H1 (cell line): ENCODE results near the gene KRT23. TPM values are rescaled to one million over a fixed set of nuclear protein-coding genes. Genes with fewer than 3 reads are reported as not detected.

Experiments
- CTCF ChIA-PET: fragments of 300-600 bp; sonication (Branson Sonifier 250); formaldehyde crosslinking; loops from one replicate; lab custom pipeline; 2021; ENCODE audit not compliant: partially characterized antibody; lab: Charles Lee
- POLR2A ChIA-PET: fragments of 300-600 bp; sonication (Branson Sonifier 250); formaldehyde crosslinking; loops from one replicate; lab custom pipeline; 2021; ENCODE audit warnings: inconsistent platforms; ENCODE audit not compliant: partially characterized antibody; lab: Charles Lee
- DNase-seq, 2 experiments: peaks; one replicate each; pipeline versions ENCODE4 v3.0.0 to v3.0.0-alpha.2; 2010 to 2022; ENCODE audit warnings: low spot score in 2 of 2, low read depth in 1 of 2, mixed read lengths in 1 of 2
- FAIRE-seq: peaks from 2 replicates; lab custom pipeline; 2011; peaks lifted over from hg19 to GRCh38; lab: Jason Lieb, UNC
- H2AFZ ChIP-seq: 2 replicates; pipeline ENCODE4 v1.8.1; 2012; ENCODE audit warnings: low read length, inconsistent platforms
- H2AK5ac ChIP-seq: 2 replicates; pipeline ENCODE4 v1.6.1; 2013; ENCODE audit warnings: low read depth, low read length
- H2BK120ac ChIP-seq: replicated peaks from 2 replicates; pipeline ENCODE3; 2013; ENCODE audit warnings: low read depth, low read length, inconsistent platforms
- H2BK12ac ChIP-seq: 2 replicates; pipeline ENCODE4 v1.6.1; 2013; ENCODE audit warnings: low read depth, low read length
- H2BK15ac ChIP-seq: 2 replicates; pipeline ENCODE4 v1.6.1; 2013; ENCODE audit warnings: low read length
- H2BK20ac ChIP-seq: 2 replicates; pipeline ENCODE4 v1.6.1; 2013; ENCODE audit warnings: low read length
- H2BK5ac ChIP-seq: 2 replicates; pipeline ENCODE4 v1.6.1; 2013; ENCODE audit warnings: low read depth, low read length
- H3K14ac ChIP-seq: 2 replicates; pipeline ENCODE4 v1.6.1; 2013; ENCODE audit warnings: inconsistent platforms; ENCODE audit not compliant: insufficient read length
- H3K18ac ChIP-seq: 2 replicates; pipeline ENCODE4 v1.6.1; 2013; ENCODE audit warnings: low read length; ENCODE audit errors: extremely low read depth
- H3K23ac ChIP-seq: 2 replicates; pipeline ENCODE4 v1.6.1; 2013; ENCODE audit warnings: inconsistent platforms; ENCODE audit not compliant: insufficient read length
- H3K23me2 ChIP-seq: 2 replicates; pipeline ENCODE4 v1.6.1; 2013; ENCODE audit warnings: low read depth, low read length
- H3K27ac ChIP-seq: 2 replicates; pipeline ENCODE4 v1.6.1; 2011; ENCODE audit warnings: low read depth, low read length, inconsistent platforms
- H3K27me3 ChIP-seq, 4 experiments: replicated peaks in 1 of 4; 1 replicate in 1 of 4; 2 replicates in 3 of 4; pipeline versions ENCODE4 v1.6.1 to v1.8.1; 2011 to 2013; ENCODE audit warnings: low read length in 3 of 4, mild to moderate bottlenecking in 3 of 4, inconsistent platforms in 2 of 4, mixed read lengths in 2 of 4, moderate library complexity in 1 of 4; ENCODE audit not compliant: control insufficient read depth in 3 of 4, insufficient read depth in 3 of 4; ENCODE audit errors: extremely low read depth in 1 of 4
- H3K36me3 ChIP-seq, 4 experiments: 2 replicates each; pipeline versions ENCODE4 v1.6.1 to v1.8.1; 2011 to 2013; ENCODE audit warnings: mild to moderate bottlenecking in 4 of 4, low read length in 3 of 4, moderate library complexity in 2 of 4, control low read depth in 1 of 4, inconsistent platforms in 1 of 4; ENCODE audit not compliant: insufficient read depth in 4 of 4, control insufficient read depth in 2 of 4
- H3K4ac ChIP-seq: replicated peaks from 2 replicates; pipeline ENCODE3; 2013; ENCODE audit warnings: low read length, low read depth, mixed read lengths, inconsistent platforms; ENCODE audit not compliant: insufficient read length
- H3K4me1 ChIP-seq, 4 experiments: replicated peaks in 1 of 4; 1 replicate in 1 of 4; 2 replicates in 3 of 4; pipeline versions ENCODE4 v1.6.1 to v1.8.1; 2011 to 2013; ENCODE audit warnings: low read length in 3 of 4, inconsistent platforms in 2 of 4, mixed read lengths in 1 of 4; ENCODE audit not compliant: insufficient read depth in 4 of 4, control insufficient read depth in 3 of 4
- H3K4me2 ChIP-seq, 2 experiments: 2 replicates each; pipeline versions ENCODE4 v1.6.1 to v1.8.1; 2011 to 2013; ENCODE audit warnings: low read depth in 2 of 2, low read length in 2 of 2, control low read depth in 1 of 2, inconsistent platforms in 1 of 2, mild to moderate bottlenecking in 1 of 2; ENCODE audit not compliant: insufficient read depth in 1 of 2
- H3K4me3 ChIP-seq, 4 experiments: fragments of 200-600, 300-600 bp in 1 of 4; sonication (generic), shearing (Covaris generic), sonication (Bioruptor Twin) in 1 of 4; 2 replicates each; pipeline versions ENCODE4 v1.5.1 to v1.8.1; 2011 to 2016; ENCODE audit warnings: low read length in 4 of 4, low read depth in 3 of 4, control low read depth in 2 of 4, inconsistent platforms in 2 of 4, mild to moderate bottlenecking in 2 of 4, mixed read lengths in 1 of 4, moderate library complexity in 1 of 4; ENCODE audit not compliant: insufficient read depth in 2 of 4; ENCODE audit errors: extremely low read depth in 1 of 4
- H3K56ac ChIP-seq: replicated peaks from 2 replicates; pipeline ENCODE3; 2013; ENCODE audit warnings: low read depth, mild to moderate bottlenecking, mixed read lengths, low read length, inconsistent platforms; ENCODE audit not compliant: insufficient read length
- H3K79me1 ChIP-seq: 2 replicates; pipeline ENCODE4 v1.6.1; 2013; ENCODE audit warnings: low read depth, low read length, control low read depth
- H3K79me2 ChIP-seq, 2 experiments: 2 replicates each; pipeline versions ENCODE4 v1.6.1 to v1.8.1; 2012 to 2013; ENCODE audit warnings: low read length in 2 of 2, mild to moderate bottlenecking in 2 of 2, inconsistent platforms in 1 of 2; ENCODE audit not compliant: insufficient read depth in 2 of 2, control insufficient read depth in 1 of 2
- H3K9ac ChIP-seq, 4 experiments: replicated peaks in 1 of 4; 1 replicate in 1 of 4; 2 replicates in 3 of 4; pipeline versions ENCODE4 v1.6.1 to v1.8.1; 2011 to 2013; ENCODE audit warnings: low read depth in 3 of 4, low read length in 3 of 4, control low read depth in 2 of 4, mild to moderate bottlenecking in 2 of 4, moderate library complexity in 2 of 4, inconsistent platforms in 1 of 4; ENCODE audit errors: extremely low read depth in 1 of 4
- H3K9me3 ChIP-seq, 2 experiments: 2 replicates each; pipeline versions ENCODE4 v1.6.1 to v1.8.1; 2012 to 2013; ENCODE audit warnings: mild to moderate bottlenecking in 2 of 2, moderate library complexity in 2 of 2, control low read depth in 1 of 2, inconsistent platforms in 1 of 2, low read depth in 1 of 2, low read length in 1 of 2, mixed read lengths in 1 of 2; ENCODE audit not compliant: insufficient read depth in 2 of 2
- H4K20me1 ChIP-seq, 2 experiments: replicated peaks in 1 of 2; 2 replicates each; pipeline versions ENCODE3 to v1.8.1; 2011 to 2013; ENCODE audit warnings: inconsistent platforms in 2 of 2, low read length in 2 of 2, mild to moderate bottlenecking in 1 of 2; ENCODE audit not compliant: insufficient read depth in 2 of 2, control insufficient read depth in 1 of 2
- H4K5ac ChIP-seq: 2 replicates; pipeline ENCODE4 v1.6.1; 2013; ENCODE audit warnings: low read length, low read depth, mixed read lengths, inconsistent platforms; ENCODE audit not compliant: insufficient read length
- H4K8ac ChIP-seq: 2 replicates; pipeline ENCODE4 v1.8.0; 2013; ENCODE audit warnings: mild to moderate bottlenecking, moderate library complexity, low read length, inconsistent platforms; ENCODE audit not compliant: insufficient read depth; ENCODE audit errors: extremely low read depth
- H4K91ac ChIP-seq: replicated peaks from 2 replicates; pipeline ENCODE3; 2013; ENCODE audit warnings: low read length, mixed read lengths, inconsistent platforms; ENCODE audit not compliant: insufficient read length
- EGR1 ChIP-seq: IDR thresholded peaks from 2 replicates; pipeline ENCODE4 v1.6.1; 2011; ENCODE audit warnings: low read depth, low read length, borderline replicate concordance
- GABPA ChIP-seq: IDR thresholded peaks from 2 replicates; pipeline ENCODE4 v1.6.1; 2011; ENCODE audit warnings: mild to moderate bottlenecking, low read length, moderate library complexity, borderline replicate concordance; ENCODE audit not compliant: insufficient read depth
- GTF2F1 ChIP-seq: IDR thresholded peaks from 2 replicates; pipeline ENCODE4 v1.6.1; 2012; ENCODE audit warnings: low read depth, low read length, improper control_type of control experiment, borderline replicate concordance
- HDAC2 ChIP-seq, 2 experiments: fragments of 300-600 bp in 1 of 2; sonication (generic) in 1 of 2; IDR thresholded peaks; 2 replicates each; pipeline ENCODE4 v1.6.1; 2011 to 2012; ENCODE audit warnings: low read depth in 2 of 2, low read length in 2 of 2, mild to moderate bottlenecking in 2 of 2, moderate library complexity in 2 of 2, borderline replicate concordance in 1 of 2, inconsistent platforms in 1 of 2
- JUN ChIP-seq: IDR thresholded peaks from 2 replicates; pipeline ENCODE4 v1.6.1; 2011; ENCODE audit warnings: low read depth, mild to moderate bottlenecking, improper control_type of control experiment, low read length
- KDM4A ChIP-seq: IDR thresholded peaks from one replicate; pipeline ENCODE4 v1.7.1; 2012; ENCODE audit warnings: low read depth, mild to moderate bottlenecking, moderate library complexity, low read length, inconsistent platforms; ENCODE audit not compliant: severe bottlenecking
- NANOG ChIP-seq: IDR thresholded peaks from 2 replicates; pipeline ENCODE4 v1.6.1; 2011; ENCODE audit warnings: low read length, low read depth, mild to moderate bottlenecking, inconsistent platforms; ENCODE audit not compliant: insufficient read depth, poor library complexity, severe bottlenecking
- SP1 ChIP-seq: IDR thresholded peaks from 2 replicates; pipeline ENCODE4 v1.6.1; 2011; ENCODE audit warnings: low read depth, low read length
- SRF ChIP-seq: IDR thresholded peaks from 2 replicates; pipeline ENCODE4 v1.6.1; 2011; ENCODE audit warnings: mild to moderate bottlenecking, low read depth, low read length, moderate library complexity
- SUZ12 ChIP-seq: fragments of 200-600 bp; sonication (generic); IDR thresholded peaks from 2 replicates; pipeline ENCODE4 v1.6.1; 2012; ENCODE audit warnings: mild to moderate bottlenecking, inconsistent platforms, low read length, moderate library complexity, mixed read lengths
- WGBS, 2 experiments: shearing (Covaris generic) in 1 of 2; methylation state at CpG; one replicate each; pipeline versions ENCODE4 v1.1.6 to v1.1.7; 2013 to 2015; ENCODE audit warnings: low lambda C conversion rate in 2 of 2, mixed read lengths in 2 of 2, inconsistent platforms in 1 of 2, low coverage in 1 of 2, missing lambda C conversion rate in 1 of 2; ENCODE audit not compliant: insufficient replicate concordance in 2 of 2, insufficient coverage in 1 of 2, insufficient read length in 1 of 2; ENCODE audit errors: extremely low coverage in 1 of 2, missing lambda C conversion rate in 1 of 2; 5-methylcytosine and 5-hydroxymethylcytosine counted together
- polyA plus RNA-seq, 7 experiments: library from polyadenylated mRNA; depleted of rRNA in 3 of 7; stranded (reverse) in 5 of 7; unstranded in 2 of 7; fragments of >200 nt in 5 of 7; fragments of 200-250 nt in 2 of 7; gene quantifications; 1 replicate in 5 of 7; 2 replicates in 1 of 7; 4 replicates in 1 of 7; pipeline versions ENCODE4 v1.2.1 to v1.2.3, GENCODE V29; 2011 to 2013; ENCODE audit warnings: missing spikeins in 2 of 7, mixed read lengths in 2 of 7
- total RNA-seq: library from RNA; stranded (reverse); fragmentation: NEBNext Ultra II Directional; extraction: Animal tissue kit (Norgen Biotek cat#: 25700); gene quantifications from 2 replicates; pipeline ENCODE4 v1.2.1, GENCODE V29; 2021

The KRT23 gene
- total and polyA plus RNA-seq, 2 of the 8 experiments (the other 6 are each of a cell fraction or from before 2014, with no cell fraction given), result not detected

GRCh38 chr17:40980117-40980516, 42.7 kb upstream of the KRT23 start:
- no peak overlapping the region for H3K27ac ChIP-seq

More at GRCh38 chr17:40980117-40980516, 42.7 kb upstream of the KRT23 start:
- no peaks in the 10 kb centered on the region for H3K23me2 ChIP-seq
- ChIA-PET POLR2A (no interaction called here), CTCF (interaction anchor here (0.6 to 5.4 kb wide), 5 partner anchors 16 to 668 kb away, joined by 3 to 34 read pairs (median 4); no protein-coding TSS in a partner anchor)
- FAIRE-seq (peak; percentile 19), DNase-seq (no peak)
- no peak overlapping the region for H2BK5ac ChIP-seq
- no peaks in the 10 kb centered on the region for H3K79me2 ChIP-seq
- H3K18ac ChIP-seq, result no peak overlapping the region
- no peak overlapping the region for H3K4me2 ChIP-seq
- H4K5ac ChIP-seq, result no peak overlapping the region
- H3K79me1 ChIP-seq, result no peaks in the 10 kb centered on the region
- no peak overlapping the region for H3K56ac ChIP-seq
- H2BK120ac ChIP-seq, result no peak overlapping the region
- H2BK12ac ChIP-seq, result no peak overlapping the region
- H3K36me3 ChIP-seq, result no peaks in the 10 kb centered on the region
- H3K4me1 ChIP-seq, result peaks cover 3 to 8% (median 6%) of the 10 kb centered on the region in 4 experiments; a peak in 4 of 7 replicates
- no peak overlapping the region for H2AFZ ChIP-seq
- no peak overlapping the region for H3K9ac ChIP-seq
- H2BK20ac ChIP-seq, result no peak overlapping the region
- no peak overlapping the region for H3K14ac ChIP-seq
- no peak overlapping the region for H2AK5ac ChIP-seq
- H4K20me1 ChIP-seq, result no peaks in the 10 kb centered on the region
- no peak overlapping the region for H2BK15ac ChIP-seq
- no peak overlapping the region for H3K23ac ChIP-seq
- no peak overlapping the region for H3K4ac ChIP-seq
- H3K27me3 ChIP-seq, result no peaks in the 10 kb centered on the region
- no peak overlapping the region for H3K4me3 ChIP-seq
- H3K9me3 ChIP-seq, result no peaks in the 10 kb centered on the region
- TF ChIP-seq GABPA (no peak), HDAC2 (IDR thresholded peaks at IDR 0.05; ENCODE audit: borderline replicate concordance in 1 of 2, low read depth in 2 of 2, low read length in 2 of 2) (no peak), JUN (no peak), GTF2F1 (no peak), SUZ12 (no peak), KDM4A (no peak), SP1 (0 out of 2 replicates have a peak, but pooled peaks have one; percentile 10), SRF (no peak), NANOG (peak; percentile 73), EGR1 (no peak)
- H4K91ac ChIP-seq, result no peak overlapping the region
- 71% methylated on average over 3 of the region's 3 CpGs; no CpG with 5 or more reads in 1 of the 2 experiments for WGBS, 2 experiments
- H4K8ac ChIP-seq, result no peak overlapping the region
